Mucosa of descending colon (tissue), 3 donors: Measurements from ENCODE around the gene SKAP2. TPM values are rescaled to one million over a fixed set of nuclear protein-coding genes. Genes with fewer than 3 reads are reported as not detected.

Source experiments
- ATAC-seq: fragments of 200-7000 bp; cut with Tn5 transposase; one replicate; pipeline ENCODE4 v1.9.1; 2020; ENCODE audit warnings: mild to moderate bottlenecking, moderate library complexity
- DNase-seq, 3 donors: peaks; one replicate each; pipeline ENCODE4 v3.0.0-alpha.2; 2020
- H3K36me3 ChIP-seq: fragments of 200-600 bp; one replicate; pipeline ENCODE4 v1.8.0; 2021; ENCODE audit warnings: low read depth, mild to moderate bottlenecking
- H3K4me1 ChIP-seq: fragments of 200-600 bp; one replicate; pipeline ENCODE4 v1.8.0; 2021; ENCODE audit warnings: low read depth, mild to moderate bottlenecking
- H3K4me3 ChIP-seq: fragments of 200-600 bp; one replicate; pipeline ENCODE4 v1.8.0; 2021; ENCODE audit warnings: mild to moderate bottlenecking
- H3K9me3 ChIP-seq: fragments of 200-600 bp; one replicate; pipeline ENCODE4 v1.8.0; 2021; ENCODE audit warnings: mild to moderate bottlenecking
- CTCF ChIP-seq: fragments of 200-600 bp; IDR thresholded peaks from one replicate; pipeline ENCODE4 v1.8.0; 2022; ENCODE audit warnings: antibody characterized with exemption, mild to moderate bottlenecking
- intact Hi-C, 2 donors: fragments of 100-400 bp; cut with DNase I in 1 of 2; cut with micrococcal nuclease in 1 of 2; formaldehyde crosslinking; loops; one replicate each; pipeline versions ENCODE4 v1.11.0 to v1.11.1; 2022; cut with DNase I, micrococcal nuclease
- total RNA-seq, 3 donors: library from RNA; stranded (reverse); fragmentation: NEBNext Ultra II Directional in 2 of 3; extraction: Animal tissue kit (Norgen Biotek cat#: 25700) in 2 of 3; gene quantifications; one replicate each; pipeline versions ENCODE4 v1.2.1 to v1.2.4, GENCODE V29; 2021 to 2023
- donor health status: DM: no; HTN: no; CAD: no; lungs with moderate emphysema.
- donor health status: DM: no; HTN: no; CAD: no.
- donor health status: DM: no; HTN: yes; CAD: no.

SKAP2 gene
- total RNA-seq, 3 donors from 2014 or later: 36.5 to 51.7 (median 40.3) TPM

- H3K4me3 ChIP-seq: no peak overlapping the region
Observed at GRCh38 chr7:26685606-26686005, 178.8 kb downstream of the SKAP2 start.

GRCh38 chr7:26684447-26684846 is 179.9 kb downstream of the SKAP2 start:
- DNase-seq (no peak), ATAC-seq (no peak)
- intact Hi-C loops: loop anchor here in 1 of 2 donors (5.0 kb wide), 1 partner anchor 463 kb away; the partner anchor contains the start of gene HOXA6
- no peaks in the 10 kb centered on the region for H3K9me3 ChIP-seq
- H3K36me3 ChIP-seq: no peaks in the 10 kb centered on the region
- H3K4me1 ChIP-seq: peaks cover 7% of the 10 kb centered on the region
- no peak overlapping the region for H3K4me3 ChIP-seq
- no peak for TF ChIP-seq CTCF

More at GRCh38 chr7:26685606-26686005, 178.8 kb downstream of the SKAP2 start:
- Histone ChIP-seq H3K4me1 (peaks cover 7% of the 10 kb centered on the region), H3K36me3 (no peaks in the 10 kb centered on the region), H3K9me3 (no peaks in the 10 kb centered on the region)
- no peak for DNase-seq
- no peak for TF ChIP-seq CTCF
- intact Hi-C loops: no loop called here
- ATAC-seq: no peak

GRCh38 chr7:26683277-26683676 is 181.1 kb downstream of the SKAP2 start:
- Histone ChIP-seq H3K4me1 (peaks cover 5% of the 10 kb centered on the region), H3K4me3 (no peak overlapping the region), H3K36me3 (no peaks in the 10 kb centered on the region), H3K9me3 (no peaks in the 10 kb centered on the region)
- no peak for TF ChIP-seq CTCF
- intact Hi-C loops: loop anchor here in 1 of 2 donors (5.0 kb wide), 1 partner anchor 464 kb away; the partner anchor contains the start of gene HOXA6
- no peak for ATAC-seq
- DNase-seq: no peak

- no peaks in the 10 kb centered on the region for H3K36me3 ChIP-seq
- H3K9me3 ChIP-seq: no peaks in the 10 kb centered on the region
- H3K4me1 ChIP-seq: no peaks in the 10 kb centered on the region
- H3K4me3 ChIP-seq: no peak overlapping the region
- TF ChIP-seq CTCF: peak; percentile 56
- DNase-seq (no peak), ATAC-seq (peak; percentile 60)
- intact Hi-C loops: loop anchor here in 1 of 2 donors (5.0 kb wide), 1 partner anchor 465 kb away; the partner anchor contains the start of gene HOXA6
Observed at GRCh38 chr7:26681819-26682418, 182.5 kb downstream of the SKAP2 start.

GRCh38 chr7:26680587-26680986 is 183.8 kb downstream of the SKAP2 start:
- ATAC-seq: no peak
- H3K9me3 ChIP-seq: no peaks in the 10 kb centered on the region
- H3K4me1 ChIP-seq: no peaks in the 10 kb centered on the region
- intact Hi-C loops: loop anchor here in 1 of 2 donors (5.0 kb wide), 1 partner anchor 467 kb away; the partner anchor contains the start of gene HOXA6
- TF ChIP-seq CTCF: no peak
- no peaks in the 10 kb centered on the region for H3K36me3 ChIP-seq
- DNase-seq: no peak
- H3K4me3 ChIP-seq: no peak overlapping the region
